ENCODE measurements around the gene TTC38.

The TTC38 gene

DNA sequence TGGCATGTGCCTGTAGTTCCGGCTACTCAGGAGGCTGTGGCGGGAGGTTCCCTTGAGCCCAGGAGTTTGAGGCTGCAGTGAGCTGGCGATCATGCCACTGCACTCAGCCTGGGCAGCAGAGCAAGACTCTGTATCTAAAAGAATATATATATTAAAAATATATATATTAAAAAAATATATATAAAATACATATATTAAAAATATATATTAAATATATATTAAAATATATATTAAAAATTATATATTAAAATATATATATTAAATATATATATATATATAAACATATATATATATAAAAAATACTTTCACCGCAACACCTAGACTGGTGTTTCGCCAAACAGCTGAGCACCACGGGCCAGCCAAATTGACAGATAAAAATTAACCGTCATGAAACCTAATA lies 8.8 kb downstream of the TTC38 start:
- DNase-seq (ENCODE audit: low read depth, low spot score): no peak

DNA sequence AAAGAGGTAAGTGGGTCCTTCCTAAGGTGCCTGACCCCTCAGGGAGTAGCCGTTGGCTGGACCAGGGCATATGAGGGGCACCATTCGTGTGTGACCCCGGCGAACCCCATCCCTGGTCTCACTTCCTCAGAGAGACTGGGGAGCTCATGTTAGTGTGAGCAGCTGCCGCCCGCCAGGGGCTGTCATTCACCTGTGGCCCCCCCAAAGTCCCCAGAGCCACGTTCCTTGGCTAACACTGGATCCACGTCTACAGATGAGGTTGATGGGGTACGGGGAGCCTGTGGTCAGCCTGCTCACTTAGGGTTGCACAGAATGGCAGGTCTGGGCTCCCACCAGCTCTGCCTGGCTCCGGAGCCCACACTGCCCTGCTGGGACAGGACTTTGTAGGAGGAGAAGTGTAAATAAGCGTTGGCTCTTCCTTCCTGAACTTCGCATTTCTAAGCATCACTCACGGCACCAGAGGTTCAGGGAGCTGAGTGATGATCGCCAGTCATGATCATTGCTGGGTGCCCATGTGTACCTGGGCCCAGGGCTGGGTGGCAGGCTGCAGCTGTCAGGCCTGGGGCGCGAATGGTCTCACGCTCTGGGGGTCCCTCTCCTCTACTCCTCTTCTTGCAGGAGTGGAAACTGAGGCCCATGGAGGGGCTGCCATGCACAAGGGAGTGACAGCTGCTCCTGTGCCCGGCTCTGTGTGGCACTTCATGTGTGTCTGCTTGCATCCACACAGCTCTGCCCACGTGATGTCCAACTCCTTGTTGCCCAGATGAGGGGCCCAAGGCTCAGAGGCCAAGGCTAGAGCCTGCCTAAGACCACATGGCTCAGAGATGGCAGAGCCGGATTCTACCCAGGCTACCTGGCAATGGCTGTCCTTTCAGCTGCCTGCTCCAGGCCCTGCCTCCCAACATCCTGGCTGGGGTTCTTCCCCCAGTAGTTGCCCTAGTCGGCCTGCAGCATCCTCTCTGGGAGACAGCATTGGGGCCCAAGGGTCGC lies 11.1 kb downstream of the TTC38 start:
- no peak for DNase-seq (ENCODE audit: low read depth, low spot score)

DNA sequence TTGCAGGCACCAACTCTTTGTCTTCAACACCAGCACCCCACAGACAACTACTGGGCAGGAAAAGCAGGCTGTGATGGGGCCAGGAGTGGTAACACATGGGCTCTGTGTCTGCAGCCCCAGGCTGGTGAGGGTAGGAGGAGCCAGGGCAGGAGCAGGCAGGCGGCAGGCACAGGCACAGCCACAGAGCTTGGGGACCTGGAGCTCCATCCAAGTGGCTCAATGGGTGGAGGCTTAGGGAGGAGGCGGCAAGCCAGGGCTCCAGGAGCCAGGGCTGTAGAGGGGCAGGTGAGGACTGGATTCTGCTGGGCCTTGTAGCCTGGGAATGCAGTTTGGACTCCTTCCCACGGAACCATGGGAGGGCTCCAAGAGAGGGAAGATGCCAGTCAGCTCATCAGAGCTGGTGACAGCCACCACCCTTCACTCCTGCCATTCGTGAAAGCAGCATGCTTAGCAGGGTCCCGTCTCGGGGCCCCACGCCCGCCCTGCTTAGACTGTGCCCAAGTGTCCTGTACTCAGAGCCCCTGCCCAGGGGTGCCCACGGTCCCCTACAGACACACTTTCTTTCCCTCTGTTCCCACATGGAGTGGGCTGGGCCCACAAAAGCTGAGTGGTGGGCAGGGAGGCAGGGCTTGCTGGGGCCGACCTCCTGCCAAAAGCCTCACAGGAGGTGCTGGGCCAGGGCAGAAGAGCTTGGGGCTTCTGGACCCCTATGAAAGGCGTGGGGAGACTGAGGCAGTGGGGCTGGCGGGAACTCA lies 12.4 kb downstream of the TTC38 start:
- no peak for DNase-seq (ENCODE audit: low read depth, low spot score)

DNA sequence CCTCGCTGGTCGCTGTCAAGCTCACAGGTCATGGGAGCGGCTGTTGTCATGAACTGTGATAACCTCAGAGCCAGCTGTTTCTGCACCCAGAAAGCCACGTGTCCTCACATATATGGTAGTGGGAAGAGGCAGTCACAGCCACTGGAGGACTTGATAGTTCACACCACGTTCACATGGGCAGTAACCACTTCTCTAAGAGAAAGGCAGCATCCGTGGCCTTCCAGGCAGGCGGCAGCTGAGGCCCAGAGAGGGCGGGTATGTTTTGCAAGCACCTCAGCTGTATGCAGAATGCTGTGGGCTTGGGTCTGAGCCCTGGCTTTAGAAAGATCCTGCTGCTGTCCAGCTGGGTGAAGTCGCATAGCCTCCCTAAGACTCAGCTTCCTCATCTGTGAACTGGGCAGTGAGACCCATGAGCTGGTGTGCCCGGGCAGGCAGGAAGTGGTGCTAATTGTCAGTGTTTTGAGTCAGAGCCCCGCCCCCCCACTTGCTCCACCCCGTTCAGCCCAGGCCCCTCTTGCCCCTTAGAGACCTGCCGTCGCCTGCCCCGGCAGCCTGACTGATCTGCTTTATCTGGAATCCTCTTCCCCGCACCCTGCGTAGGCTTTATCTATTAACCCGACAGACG lies 13.3 kb downstream of the TTC38 start:
- DNase-seq (ENCODE audit: low read depth, low spot score): no peak

DNA sequence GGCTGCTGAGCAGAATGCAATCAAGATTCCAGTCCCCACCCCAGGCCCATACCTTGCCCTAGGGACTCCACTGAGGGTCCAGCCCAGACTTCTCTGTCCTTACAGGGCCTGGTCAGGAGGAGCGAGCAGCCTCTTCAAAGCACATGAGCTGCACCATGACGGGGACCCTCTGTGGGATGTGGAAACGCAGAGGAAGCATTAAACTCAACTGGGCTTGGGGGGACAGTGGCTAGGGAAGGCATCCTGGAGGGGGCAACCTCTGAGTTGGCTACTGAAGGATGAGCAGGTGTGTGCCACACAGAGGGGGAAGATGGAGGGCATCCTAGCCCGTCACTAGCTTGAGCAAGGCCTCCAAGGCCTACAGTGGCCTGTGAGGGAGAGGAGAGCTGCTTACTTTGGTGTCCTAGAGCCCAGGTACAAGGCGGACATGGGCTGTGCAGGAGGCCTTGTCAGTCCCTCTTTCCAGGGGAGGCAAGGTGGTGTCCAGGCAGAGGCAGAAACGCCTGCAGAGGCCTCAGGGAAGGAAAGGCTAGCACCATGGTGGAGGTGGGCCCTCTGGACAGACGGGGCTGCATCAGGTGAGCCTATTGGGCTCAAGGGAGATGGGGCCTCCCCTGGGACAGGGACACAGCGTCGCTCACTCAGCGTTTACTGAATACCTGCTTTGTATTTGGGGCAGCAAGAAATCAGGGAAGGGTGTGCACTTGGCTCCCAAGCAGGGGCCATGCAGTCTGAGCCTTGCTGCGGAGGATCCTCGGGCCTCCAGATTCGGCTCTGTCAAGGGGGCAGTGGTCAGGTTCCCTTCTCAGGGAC lies 14.3 kb downstream of the TTC38 start:
- no peak for DNase-seq (ENCODE audit: low read depth, low spot score)

DNA sequence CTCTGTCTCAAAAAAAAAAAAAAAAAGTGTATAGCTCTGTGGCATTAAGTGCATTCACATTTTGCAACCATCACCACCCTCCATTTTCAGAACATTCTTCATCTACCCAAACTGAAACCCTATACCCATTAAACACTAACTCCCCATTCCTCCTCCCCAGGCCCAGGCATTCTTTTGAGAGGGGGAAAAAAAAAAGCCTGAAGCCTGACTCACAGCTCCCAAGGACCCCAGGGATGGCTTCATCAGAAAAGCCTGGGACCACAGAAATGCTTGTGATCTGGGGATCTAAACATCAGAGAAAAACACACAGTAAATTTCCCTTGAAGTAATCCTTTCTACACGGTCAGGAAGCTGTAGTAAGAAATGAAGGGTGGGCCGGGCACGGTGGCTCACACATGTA lies 18.2 kb downstream of the TTC38 start:
- no peak for DNase-seq (ENCODE audit: low read depth, low spot score)

DNA sequence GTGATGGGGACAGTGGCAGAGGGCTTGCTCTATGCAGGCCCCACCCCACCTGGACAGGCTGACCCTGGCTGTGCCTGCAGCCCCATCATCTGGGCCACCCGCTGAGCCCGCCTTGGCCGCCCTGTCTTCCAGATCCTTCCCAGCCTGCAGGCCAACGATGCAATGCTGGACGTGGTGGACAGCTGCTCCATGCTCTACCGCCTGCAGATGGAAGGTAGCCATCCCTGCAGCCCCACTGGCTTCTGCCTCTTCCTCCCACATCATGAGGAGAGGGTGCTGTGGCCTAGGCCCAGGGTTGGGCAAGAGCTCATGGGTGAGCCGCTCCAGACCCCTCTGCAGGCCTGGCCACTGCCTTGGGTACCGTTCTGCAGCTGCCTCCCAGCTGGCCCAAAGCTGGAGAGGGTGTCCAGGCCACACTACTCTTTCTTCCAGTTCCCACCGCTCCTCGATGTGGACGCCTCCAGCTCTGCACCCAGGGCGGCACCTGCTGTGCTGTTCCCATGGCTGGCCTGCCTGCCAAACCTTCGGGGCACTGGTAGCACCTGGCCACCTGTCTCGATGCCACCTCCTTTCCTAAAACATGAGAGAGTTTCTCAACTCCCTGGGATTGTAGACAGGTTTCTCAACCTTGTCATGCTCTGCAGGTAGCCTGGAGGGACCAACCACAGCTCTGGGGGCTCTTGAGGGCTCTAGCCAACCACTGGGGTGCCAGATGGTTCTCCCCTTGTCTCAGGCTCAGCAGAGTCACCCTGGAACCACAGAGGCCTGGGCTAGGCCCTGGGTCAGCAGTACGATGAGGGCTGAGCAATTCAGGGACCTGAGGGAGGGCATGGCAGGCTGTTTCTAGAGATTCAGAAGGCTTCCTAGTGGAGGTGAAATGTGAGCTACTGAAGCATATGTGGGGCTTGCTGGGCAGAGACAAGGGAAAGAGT lies 19.4 kb downstream of the TTC38 start:
- DNase-seq (ENCODE audit: low read depth, low spot score): no peak

DNA sequence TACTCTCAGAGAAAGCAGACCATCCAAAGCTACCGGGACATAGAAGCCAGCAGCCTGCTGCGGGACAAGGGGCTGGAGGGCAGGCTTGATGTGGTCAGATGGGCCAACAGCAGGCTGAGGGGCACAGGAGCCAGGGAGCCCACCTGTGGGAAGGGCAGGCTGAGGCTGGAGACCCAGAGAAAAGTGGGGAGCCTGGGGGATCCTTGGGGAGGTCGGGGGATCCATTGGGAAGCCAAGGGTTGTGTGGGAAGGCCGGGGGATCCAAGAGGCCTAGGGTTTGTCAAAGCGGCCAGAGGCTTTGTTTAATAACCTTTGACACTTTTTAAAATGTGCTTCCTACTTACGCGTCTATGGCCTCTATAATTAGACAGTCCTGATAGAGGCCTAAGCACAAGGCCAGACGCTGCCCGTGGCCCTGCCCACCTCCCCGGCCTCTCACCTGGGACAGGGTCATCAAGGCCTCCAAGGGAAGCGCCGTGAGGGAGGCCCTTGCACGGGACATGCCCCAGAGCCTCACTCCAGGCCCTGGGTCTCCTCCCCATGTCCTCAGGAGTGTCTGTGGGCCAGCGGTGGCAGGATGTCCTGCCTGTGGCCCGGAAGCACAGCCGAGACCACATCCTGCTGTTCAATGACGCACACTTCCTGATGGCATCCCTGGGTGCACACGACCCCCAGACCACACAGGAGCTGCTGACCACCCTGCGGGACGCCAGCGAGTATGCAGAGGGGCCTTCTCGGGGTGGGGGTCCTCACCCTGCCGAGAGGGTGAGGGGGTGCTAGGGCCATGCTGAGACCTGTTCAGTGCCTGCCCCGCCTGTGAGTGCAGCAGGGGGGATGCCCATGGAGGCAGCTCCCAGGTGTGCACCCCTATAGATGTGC lies 20.3 kb downstream of the TTC38 start:
- no peak for DNase-seq (ENCODE audit: low read depth, low spot score)

DNA sequence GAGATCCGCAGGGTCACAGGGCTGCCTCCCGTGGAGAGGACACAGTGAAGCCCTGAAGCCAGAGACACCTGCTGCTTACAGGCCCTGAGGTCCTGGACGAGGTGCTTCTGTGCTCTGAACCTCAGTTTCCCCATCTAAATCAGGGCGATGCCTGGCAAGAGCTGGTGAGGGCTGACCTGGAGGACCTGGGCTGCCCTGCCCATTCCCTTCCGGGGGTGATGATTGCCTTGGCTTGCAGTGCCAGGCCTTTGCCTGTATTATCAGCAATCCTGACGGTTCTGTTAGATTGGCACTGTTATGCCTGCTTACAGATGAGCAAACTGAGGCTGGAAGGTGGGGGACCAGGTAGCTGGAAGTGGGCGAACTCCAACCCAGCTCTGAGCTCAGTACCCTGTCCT lies 21.0 kb downstream of the TTC38 start:
- no peak for DNase-seq (ENCODE audit: low read depth, low spot score)

DNA sequence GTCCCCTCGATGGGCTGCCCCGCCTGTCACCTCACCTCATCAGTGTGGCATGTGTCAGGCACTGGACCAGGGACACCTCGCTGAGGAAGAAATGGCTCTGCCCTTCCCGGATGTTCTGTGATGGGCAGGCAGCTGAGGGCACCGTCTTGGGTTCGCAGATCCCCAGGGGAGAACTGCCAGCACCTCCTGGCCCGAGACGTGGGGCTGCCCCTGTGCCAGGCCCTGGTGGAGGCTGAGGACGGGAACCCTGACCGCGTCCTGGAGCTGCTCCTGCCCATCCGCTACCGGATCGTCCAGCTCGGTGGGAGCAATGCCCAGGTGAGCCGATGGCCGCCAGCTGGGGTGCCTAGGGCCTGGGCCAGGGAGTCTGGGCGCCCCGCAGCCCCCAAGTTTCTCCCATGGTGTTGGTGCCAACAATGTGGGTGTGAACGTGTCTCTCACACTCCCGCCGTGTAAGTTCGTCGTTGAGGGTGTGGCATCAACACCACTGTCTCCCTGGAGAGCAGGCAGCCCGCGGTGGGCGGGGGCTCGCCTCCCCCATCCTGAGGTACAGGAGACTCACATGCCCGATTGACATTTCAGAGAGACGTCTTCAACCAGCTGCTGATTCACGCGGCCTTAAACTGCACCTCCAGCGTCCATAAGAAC lies 21.6 kb downstream of the TTC38 start:
- DNase-seq (ENCODE audit: low read depth, low spot score): no peak

DNA sequence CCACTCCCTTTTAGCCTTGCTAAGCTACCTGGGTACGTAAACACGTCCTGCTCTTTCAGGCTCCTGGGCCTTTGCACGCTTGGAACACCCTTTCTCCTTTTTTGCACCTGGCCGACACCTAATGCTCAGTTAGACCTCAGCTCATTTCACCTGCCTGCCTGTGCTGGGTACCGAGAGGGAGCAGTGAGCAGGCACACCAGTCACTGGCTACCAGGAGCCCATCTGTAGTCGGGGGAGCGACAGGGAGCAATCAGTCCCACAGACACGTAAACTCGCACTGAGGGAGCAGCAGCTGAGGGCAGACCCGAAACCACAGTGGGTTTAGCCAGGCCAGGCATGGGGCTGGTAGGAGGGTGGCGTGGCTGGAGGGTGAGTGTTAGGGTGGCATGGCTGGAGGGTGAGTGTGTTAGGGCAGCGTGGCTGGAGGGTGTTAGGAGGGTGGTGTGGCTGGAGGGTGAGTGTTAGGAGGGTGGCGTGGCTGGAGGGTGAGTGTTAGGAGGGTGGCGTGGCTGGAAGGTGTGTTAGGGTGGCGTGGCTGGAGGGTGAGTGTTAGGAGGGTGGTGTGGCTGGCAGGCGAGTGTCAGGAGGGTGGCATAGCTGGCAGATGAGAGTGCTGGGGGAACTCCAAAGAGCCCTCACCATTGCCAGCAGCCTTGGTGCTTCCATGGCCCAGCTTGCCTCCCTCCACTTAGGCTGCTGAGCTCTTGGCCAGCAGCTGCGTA lies 22.5 kb downstream of the TTC38 start:
- no peak for DNase-seq (ENCODE audit: low read depth, low spot score)

DNA sequence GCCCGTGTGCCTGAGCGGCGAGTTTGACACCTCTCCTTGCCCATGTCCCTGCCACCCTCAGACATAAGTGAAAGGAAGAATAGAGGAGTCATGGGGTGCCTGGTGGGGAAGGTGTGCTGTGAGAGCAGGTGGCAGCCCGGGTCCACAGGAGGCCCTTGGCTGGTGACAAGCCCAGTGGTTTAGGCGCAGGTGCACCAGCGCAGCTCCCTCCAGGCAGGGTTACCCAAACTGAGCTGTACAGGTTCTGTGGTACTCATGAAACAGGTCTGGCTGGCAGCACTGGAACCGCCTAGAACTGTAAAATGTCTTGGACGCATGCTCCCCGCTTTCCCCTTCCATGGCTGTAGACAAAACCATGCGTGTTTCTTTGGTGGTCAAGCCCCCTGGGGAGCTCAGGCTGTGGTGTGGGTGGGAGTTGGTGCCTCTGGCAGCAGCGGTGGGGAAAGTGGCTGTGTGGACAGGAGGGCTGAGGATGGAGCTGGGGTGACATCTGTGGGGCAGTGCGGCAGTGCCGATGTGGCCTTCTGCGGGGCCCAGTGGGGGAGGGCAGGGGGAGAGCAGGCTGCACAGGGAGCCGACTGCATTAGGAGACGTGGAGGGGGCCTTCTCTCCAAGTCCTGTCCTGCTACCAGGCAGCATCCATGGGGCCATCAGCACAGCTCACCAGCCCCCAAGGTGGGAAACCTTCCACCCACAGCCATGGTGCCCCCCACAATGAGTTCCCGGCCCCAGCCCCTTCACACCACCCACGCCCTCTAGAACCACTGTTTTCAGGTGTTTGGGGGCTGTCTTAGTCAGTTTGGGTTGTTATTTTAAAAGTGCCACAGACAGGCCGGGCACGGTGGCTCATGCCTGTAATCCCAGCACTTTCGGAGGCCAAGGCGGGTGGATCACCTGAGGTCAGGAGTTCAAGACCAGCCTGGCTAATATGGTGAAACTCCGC lies 23.3 kb downstream of the TTC38 start:
- DNase-seq (ENCODE audit: low read depth, low spot score): no peak

DNA sequence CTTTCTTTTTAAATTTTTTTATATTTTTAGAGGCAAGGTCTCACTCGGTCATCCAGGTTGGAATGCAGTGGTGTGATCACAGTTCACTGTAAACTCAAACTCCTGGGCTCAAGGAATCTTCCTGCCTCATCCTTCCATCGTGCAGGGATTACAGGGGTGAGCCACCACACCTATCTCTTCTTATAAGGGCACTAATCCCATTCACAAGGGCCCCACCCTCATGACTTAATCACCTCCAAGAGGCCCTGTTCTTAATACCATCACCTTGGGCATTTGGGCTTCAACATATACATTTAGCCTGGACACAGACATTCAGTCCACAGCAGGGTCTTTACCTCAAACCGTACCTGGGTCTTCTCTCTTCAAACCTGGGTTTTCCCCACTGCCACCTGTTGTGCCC lies 24.4 kb downstream of the TTC38 start:
- DNase-seq (ENCODE audit: low read depth, low spot score): no peak

DNA sequence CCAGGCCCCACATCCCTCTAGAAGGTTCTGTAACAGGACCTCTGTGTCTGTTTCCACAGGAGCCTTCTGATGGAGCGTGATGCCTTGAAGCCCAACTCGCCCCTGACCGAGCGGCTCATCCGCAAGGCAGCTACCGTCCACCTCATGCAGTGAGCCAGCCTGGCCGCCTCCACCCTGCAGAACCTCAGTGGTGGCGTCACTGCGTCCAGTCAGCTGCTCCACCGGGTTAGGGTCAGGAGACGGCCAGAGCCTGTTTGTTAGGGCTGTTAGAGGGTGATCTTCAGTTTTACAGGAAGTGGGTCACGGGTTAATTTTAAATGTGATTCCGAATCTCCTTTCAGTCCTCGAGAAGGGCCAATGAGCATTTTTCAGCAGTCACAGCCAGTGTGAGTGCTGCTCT lies 24.9 kb downstream of the TTC38 start:
- DNase-seq (ENCODE audit: low read depth, low spot score): no peak

DNA sequence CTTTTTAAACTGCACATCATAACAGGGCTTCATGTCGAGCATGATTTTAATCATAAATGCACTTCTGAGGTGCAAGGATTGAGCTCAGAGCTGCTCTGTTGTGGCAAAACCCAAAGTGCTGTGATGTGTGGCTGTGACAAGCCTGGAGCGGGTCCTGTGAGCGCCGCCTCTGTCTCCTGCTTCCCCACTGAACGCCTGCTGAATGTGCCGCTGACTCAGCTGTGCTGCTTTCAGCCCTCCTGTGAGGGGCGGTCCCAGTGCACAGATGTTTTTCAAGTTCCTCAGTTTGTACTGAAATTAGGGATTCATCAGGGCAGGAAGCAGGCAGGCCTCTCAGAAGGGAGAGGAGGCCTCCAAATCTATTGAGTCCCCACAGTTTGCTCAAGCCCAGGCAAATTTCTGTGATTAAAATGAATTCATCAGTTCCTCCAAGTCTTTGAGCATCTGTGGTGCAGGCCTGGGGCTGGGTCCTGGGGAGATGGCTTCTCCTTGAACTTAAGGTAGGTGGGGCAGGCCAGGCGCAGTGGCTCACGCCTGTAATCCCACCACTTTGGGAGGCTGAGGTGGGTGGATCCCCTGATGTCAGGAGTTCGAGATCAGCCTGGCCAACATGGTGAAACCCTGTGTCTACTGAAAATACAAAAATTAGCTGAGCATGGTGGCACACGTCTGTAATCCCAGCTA lies 25.9 kb downstream of the TTC38 start:
- DNase-seq (ENCODE audit: low read depth, low spot score): no peak

DNA sequence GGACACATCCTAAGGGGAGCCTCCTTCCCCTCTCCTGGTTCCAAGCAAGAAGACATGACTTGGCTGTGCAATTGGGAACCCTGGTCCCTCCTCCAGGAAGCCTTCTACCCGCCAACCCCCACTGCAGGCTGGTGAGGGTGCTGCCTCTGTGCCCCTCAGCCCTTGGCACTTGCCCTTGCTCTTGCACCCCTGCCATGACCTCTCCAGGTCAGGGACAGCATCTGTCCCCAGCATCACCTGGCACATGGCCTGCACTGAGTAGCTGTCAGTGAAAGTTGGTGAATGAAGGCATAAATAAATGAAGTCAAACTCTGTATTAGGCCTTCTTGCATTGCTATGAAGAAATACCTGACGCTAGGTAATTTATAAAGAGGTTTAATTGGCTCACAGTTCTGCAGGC lies 27.0 kb downstream of the TTC38 start:
- no peak for DNase-seq (ENCODE audit: low read depth, low spot score)

Data from iPS DF 19.7 (cell line).